ENCODE results near the gene PROZ.

The PROZ gene

DNA sequence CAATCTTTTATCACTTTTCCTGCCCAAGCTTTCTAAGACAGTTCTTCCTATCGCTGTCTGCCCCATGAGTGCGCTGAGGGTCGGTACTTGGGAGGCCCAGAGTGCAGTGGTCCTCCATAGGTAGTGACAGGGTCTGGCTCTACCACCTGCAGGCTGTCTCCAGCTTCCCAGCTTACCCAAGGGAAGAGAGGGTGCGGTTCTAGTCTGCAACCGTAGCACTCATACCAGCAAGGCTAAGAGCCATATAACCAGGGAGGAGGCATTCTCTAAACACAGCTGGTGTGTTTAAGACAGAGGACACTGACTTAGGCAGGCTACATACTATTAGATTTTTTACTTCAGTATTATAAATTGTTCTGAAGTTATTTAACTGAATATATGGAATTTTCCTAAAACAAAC is 8.2 kb downstream of the PROZ start:
- Histone ChIP-seq H3K4me2 (ENCODE audit: low read depth, low read length) (no peak overlapping the region), H3F3A (ENCODE audit: insufficient read depth, low read length) (no peaks in the 10 kb centered on the region), H3K27ac (ENCODE audit: low read length) (no peak overlapping the region), H3K9me2 (replicated peaks; ENCODE audit: insufficient read depth, low read length) (no peaks in the 10 kb centered on the region), H3K27me3 (replicated peaks; ENCODE audit: insufficient read depth, low read length) (peaks cover 11% of the 10 kb centered on the region), H3K9me3 (replicated peaks; ENCODE audit: insufficient read depth, low read length) (no peaks in the 10 kb centered on the region), H3K9ac (ENCODE audit: low read length) (no peak overlapping the region), H3K4me1 (ENCODE audit: low read length) (no peaks in the 10 kb centered on the region), H3K79me2 (ENCODE audit: low read length) (no peaks in the 10 kb centered on the region), H2AFZ (ENCODE audit: low read length) (no peak overlapping the region), H3K4me3 (ENCODE audit: low read length) (no peak overlapping the region), H3K36me3 (replicated peaks; ENCODE audit: insufficient read depth, low read length) (no peaks in the 10 kb centered on the region), H4K20me1 (ENCODE audit: insufficient read depth, low read length) (no peaks in the 10 kb centered on the region)
- TF ChIP-seq EZH2 (optimal IDR thresholded peaks at IDR 0.05; ENCODE audit: low read depth, low read length) = no peak
- TF ChIP-seq, protein P1, sequence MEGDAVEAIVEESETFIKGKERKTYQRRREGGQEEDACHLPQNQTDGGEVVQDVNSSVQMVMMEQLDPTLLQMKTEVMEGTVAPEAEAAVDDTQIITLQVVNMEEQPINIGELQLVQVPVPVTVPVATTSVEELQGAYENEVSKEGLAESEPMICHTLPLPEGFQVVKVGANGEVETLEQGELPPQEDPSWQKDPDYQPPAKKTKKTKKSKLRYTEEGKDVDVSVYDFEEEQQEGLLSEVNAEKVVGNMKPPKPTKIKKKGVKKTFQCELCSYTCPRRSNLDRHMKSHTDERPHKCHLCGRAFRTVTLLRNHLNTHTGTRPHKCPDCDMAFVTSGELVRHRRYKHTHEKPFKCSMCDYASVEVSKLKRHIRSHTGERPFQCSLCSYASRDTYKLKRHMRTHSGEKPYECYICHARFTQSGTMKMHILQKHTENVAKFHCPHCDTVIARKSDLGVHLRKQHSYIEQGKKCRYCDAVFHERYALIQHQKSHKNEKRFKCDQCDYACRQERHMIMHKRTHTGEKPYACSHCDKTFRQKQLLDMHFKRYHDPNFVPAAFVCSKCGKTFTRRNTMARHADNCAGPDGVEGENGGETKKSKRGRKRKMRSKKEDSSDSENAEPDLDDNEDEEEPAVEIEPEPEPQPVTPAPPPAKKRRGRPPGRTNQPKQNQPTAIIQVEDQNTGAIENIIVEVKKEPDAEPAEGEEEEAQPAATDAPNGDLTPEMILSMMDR (IDR thresholded peaks at IDR 0.05; ENCODE audit: low read length) = no peak
- no peak for TF ChIP-seq EZH2phosphoT487 (IDR thresholded peaks at IDR 0.05; ENCODE audit: low read length)
- no peak for DNase-seq

DNA sequence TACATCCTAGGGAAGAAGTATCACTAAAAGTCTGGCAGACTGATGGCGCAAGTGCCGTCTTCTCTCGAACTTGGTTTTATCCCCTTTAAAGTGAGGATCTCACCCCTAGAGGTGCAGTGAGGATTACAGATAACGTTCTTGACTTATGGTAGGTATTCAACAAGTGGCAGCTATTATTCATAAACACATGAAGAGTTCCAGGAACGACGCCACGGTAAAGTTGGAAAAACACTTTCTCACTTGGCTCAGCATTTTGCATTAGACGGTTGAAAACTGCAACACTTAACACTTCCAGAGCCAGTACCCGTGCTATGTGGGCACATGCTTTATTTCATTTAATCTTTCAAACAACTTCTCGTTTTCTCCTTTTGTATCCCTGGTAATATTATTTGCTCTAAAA is 8.7 kb downstream of the PROZ start:
- H3K9me2 ChIP-seq (replicated peaks; ENCODE audit: insufficient read depth, low read length) = no peaks in the 10 kb centered on the region

GRCh38 chr13:113167575-113167974 is 9.1 kb downstream of the PROZ start:
- Histone ChIP-seq H2AFZ (ENCODE audit: low read length) (no peak overlapping the region), H3K9me2 (replicated peaks; ENCODE audit: insufficient read depth, low read length) (no peaks in the 10 kb centered on the region), H3K9ac (ENCODE audit: low read length) (no peak overlapping the region), H3K4me1 (ENCODE audit: low read length) (no peaks in the 10 kb centered on the region), H3K79me2 (ENCODE audit: low read length) (no peaks in the 10 kb centered on the region), H3K36me3 (replicated peaks; ENCODE audit: insufficient read depth, low read length) (no peaks in the 10 kb centered on the region), H3K4me2 (ENCODE audit: low read depth, low read length) (no peak overlapping the region), H3K27ac (ENCODE audit: low read length) (no peak overlapping the region), H3K9me3 (replicated peaks; ENCODE audit: insufficient read depth, low read length) (no peaks in the 10 kb centered on the region), H3K4me3 (ENCODE audit: low read length) (no peak overlapping the region), H4K20me1 (ENCODE audit: insufficient read depth, low read length) (no peaks in the 10 kb centered on the region), H3F3A (ENCODE audit: insufficient read depth, low read length) (no peaks in the 10 kb centered on the region), H3K27me3 (replicated peaks; ENCODE audit: insufficient read depth, low read length) (peaks cover 11% of the 10 kb centered on the region)
- TF ChIP-seq, protein P1 (IDR thresholded peaks at IDR 0.05; ENCODE audit: low read length) = no peak
- TF ChIP-seq EZH2 (optimal IDR thresholded peaks at IDR 0.05; ENCODE audit: low read depth, low read length) = no peak
- TF ChIP-seq EZH2phosphoT487 (IDR thresholded peaks at IDR 0.05; ENCODE audit: low read length) = no peak
- no peak for DNase-seq

More for the DNA sequence above, 8.7 kb downstream of the PROZ start:
- H4K20me1 ChIP-seq (ENCODE audit: insufficient read depth, low read length) = no peaks in the 10 kb centered on the region
- no peak overlapping the region for H3K4me3 ChIP-seq (ENCODE audit: low read length)
- H3F3A ChIP-seq (ENCODE audit: insufficient read depth, low read length) = no peaks in the 10 kb centered on the region
- H3K4me1 ChIP-seq (ENCODE audit: low read length) = no peaks in the 10 kb centered on the region
- H2AFZ ChIP-seq (ENCODE audit: low read length) = no peak overlapping the region
- H3K9ac ChIP-seq (ENCODE audit: low read length) = no peak overlapping the region
- no peak overlapping the region for H3K27ac ChIP-seq (ENCODE audit: low read length)
- TF ChIP-seq, protein P1 (IDR thresholded peaks at IDR 0.05; ENCODE audit: low read length) = no peak
- TF ChIP-seq EZH2 (optimal IDR thresholded peaks at IDR 0.05; ENCODE audit: low read depth, low read length) (no peak), EZH2phosphoT487 (IDR thresholded peaks at IDR 0.05; ENCODE audit: low read length) (no peak)
- no peaks in the 10 kb centered on the region for H3K79me2 ChIP-seq (ENCODE audit: low read length)
- DNase-seq = no peak
- no peak overlapping the region for H3K4me2 ChIP-seq (ENCODE audit: low read depth, low read length)
- H3K9me3 ChIP-seq (replicated peaks; ENCODE audit: insufficient read depth, low read length) = no peaks in the 10 kb centered on the region
- no peaks in the 10 kb centered on the region for H3K36me3 ChIP-seq (replicated peaks; ENCODE audit: insufficient read depth, low read length)
- H3K27me3 ChIP-seq (replicated peaks; ENCODE audit: insufficient read depth, low read length) = peaks cover 11% of the 10 kb centered on the region

All from MM.1S (cell line).